Endothelial cell of umbilical vein (primary cell): ENCODE data around the gene MGLL. TPM values are rescaled to one million over a fixed set of nuclear protein-coding genes. Genes with fewer than 3 reads are reported as not detected.

Experiments
- BruUV-seq: library from RNA; stranded (reverse); fragments of 400-500 nt; replicated peaks from 2 replicates; lab custom pipeline; 2021; lab: Mats Ljungman, UMichigan
- CTCF ChIA-PET: fragments of 300-600, 350-600 bp; sonication (Branson Sonifier 250); formaldehyde crosslinking; loops from one replicate; lab custom pipeline; 2021; ENCODE audit warnings: antibody characterized with exemption, inconsistent platforms; lab: Charles Lee
- POLR2A ChIA-PET: fragments of 300-600, 350-600 bp; sonication (Branson Sonifier 250); formaldehyde crosslinking; loops from one replicate; lab custom pipeline; 2021; ENCODE audit warnings: antibody characterized with exemption, inconsistent platforms; lab: Charles Lee
- DNase-seq: peaks from one replicate; pipeline ENCODE4 v3.0.0-alpha.2; 2011; ENCODE audit warnings: low read depth, low spot score
- FAIRE-seq: peaks from 2 replicates; lab custom pipeline; 2011; peaks lifted over from hg19 to GRCh38; lab: Jason Lieb, UNC
- H2AFZ ChIP-seq: 2 replicates; pipeline ENCODE4 v1.6.0; 2012; ENCODE audit warnings: low read depth, low read length, control low read depth, inconsistent platforms
- H3K27ac ChIP-seq: 2 replicates; pipeline ENCODE4 v1.5.1; 2011; ENCODE audit warnings: low read depth, mild to moderate bottlenecking, control low read depth, low read length, moderate library complexity; ENCODE audit not compliant: insufficient read depth
- H3K27me3 ChIP-seq, 2 experiments: 2 replicates each; pipeline versions ENCODE4 v1.6.0 to v1.6.1; 2011; ENCODE audit warnings: low read length in 2 of 2, mixed read lengths in 1 of 2; ENCODE audit not compliant: control insufficient read depth in 2 of 2, insufficient read depth in 2 of 2
- H3K36me3 ChIP-seq, 2 experiments: 2 replicates in 1 of 2; 3 replicates in 1 of 2; pipeline ENCODE4 v1.5.1; 2011; ENCODE audit warnings: low read length in 2 of 2, mild to moderate bottlenecking in 1 of 2, moderate library complexity in 1 of 2; ENCODE audit not compliant: control insufficient read depth in 2 of 2, insufficient read depth in 2 of 2; ENCODE audit errors: extremely low read depth in 1 of 2
- H3K4me1 ChIP-seq: 3 replicates; pipeline ENCODE4 v1.5.1; 2011; ENCODE audit warnings: mild to moderate bottlenecking, low read length; ENCODE audit not compliant: control insufficient read depth, insufficient read depth; ENCODE audit errors: extremely low read depth
- H3K4me2 ChIP-seq: 2 replicates; pipeline ENCODE4 v1.6.1; 2011; ENCODE audit warnings: low read length, control low read depth, mixed read lengths; ENCODE audit not compliant: insufficient read depth
- H3K4me3 ChIP-seq, 3 experiments: fragments of 200-600 bp in 1 of 3; sonication (generic), shearing (Covaris generic) in 1 of 3; replicated peaks in 1 of 3; 2 replicates each; pipeline ENCODE4 v1.5.1; 2011 to 2016; ENCODE audit warnings: control low read depth in 3 of 3, low read length in 3 of 3, mild to moderate bottlenecking in 2 of 3, inconsistent platforms in 1 of 3, low read depth in 1 of 3, moderate library complexity in 1 of 3; ENCODE audit not compliant: insufficient read depth in 1 of 3
- H3K79me2 ChIP-seq: 2 replicates; pipeline ENCODE4 v1.6.0; 2012; ENCODE audit warnings: low read length, inconsistent platforms; ENCODE audit not compliant: control insufficient read depth, insufficient read depth
- H3K9ac ChIP-seq: replicated peaks from 2 replicates; pipeline ENCODE3; 2011; ENCODE audit warnings: low read length, control low read depth; ENCODE audit not compliant: insufficient read depth; ENCODE audit errors: extremely low read depth
- H3K9me1 ChIP-seq: replicated peaks from 3 replicates; pipeline ENCODE4 v1.6.0; 2011; ENCODE audit warnings: mild to moderate bottlenecking, low read length; ENCODE audit not compliant: control insufficient read depth, insufficient read depth; ENCODE audit errors: extremely low read depth
- H3K9me3 ChIP-seq: replicated peaks from 2 replicates; pipeline ENCODE4 v1.5.1; 2012; ENCODE audit warnings: low read length, inconsistent platforms; ENCODE audit not compliant: control insufficient read depth, insufficient read depth
- H4K20me1 ChIP-seq: replicated peaks from 2 replicates; pipeline ENCODE3; 2011; ENCODE audit warnings: mild to moderate bottlenecking, low read length; ENCODE audit not compliant: control insufficient read depth, insufficient read depth; ENCODE audit errors: extremely low read depth
- CTCF ChIP-seq, 2 donors: IDR thresholded peaks; 1 replicate in 1 of 2; 2 replicates in 1 of 2; pipeline ENCODE4 v1.5.1; 2011; ENCODE audit warnings: low read length in 2 of 2, mild to moderate bottlenecking in 2 of 2, moderate library complexity in 2 of 2, control low read depth in 1 of 2, inconsistent platforms in 1 of 2, low read depth in 1 of 2; ENCODE audit not compliant: insufficient read depth in 1 of 2; ENCODE audit errors: extremely low read depth in 1 of 2
- EZH2 ChIP-seq: IDR thresholded peaks from 2 replicates; pipeline ENCODE4 v1.6.1; 2012; ENCODE audit warnings: borderline replicate concordance, low read depth, mild to moderate bottlenecking, moderate library complexity, low read length, inconsistent platforms; ENCODE audit not compliant: severe bottlenecking
- FOS ChIP-seq: IDR thresholded peaks from 2 replicates; pipeline ENCODE4 v1.6.1; 2011; ENCODE audit warnings: mild to moderate bottlenecking, low read length, moderate library complexity, borderline replicate concordance; ENCODE audit not compliant: insufficient read depth
- GATA2 ChIP-seq: IDR thresholded peaks from 2 replicates; pipeline ENCODE4 v1.7.0; 2011; ENCODE audit warnings: low read depth, mild to moderate bottlenecking, moderate library complexity, mixed read lengths, low read length; ENCODE audit not compliant: insufficient read length, insufficient read depth
- JUN ChIP-seq: IDR thresholded peaks from 2 replicates; pipeline ENCODE4 v1.6.1; 2011; ENCODE audit warnings: borderline replicate concordance, low read depth; ENCODE audit not compliant: insufficient read length, insufficient read depth
- MAX ChIP-seq: IDR thresholded peaks from 2 replicates; pipeline ENCODE4 v1.6.1; 2011; ENCODE audit not compliant: insufficient read depth, insufficient read length
- MYC ChIP-seq: IDR thresholded peaks from one replicate; pipeline ENCODE4 v1.6.1; 2011; ENCODE audit warnings: mild to moderate bottlenecking, low read depth, low read length
- POLR2A ChIP-seq: IDR thresholded peaks from 2 replicates; pipeline ENCODE4 v1.6.1; 2012; ENCODE audit warnings: low read depth, mild to moderate bottlenecking, control low read depth, low read length
- POLR2AphosphoS5 ChIP-seq: IDR thresholded peaks from 2 replicates; pipeline ENCODE4 v1.6.1; 2012; ENCODE audit warnings: low read depth, mild to moderate bottlenecking, control low read depth, low read length, moderate library complexity; ENCODE audit not compliant: insufficient read depth
- dilution Hi-C: fragments of 300-500 bp; cut with MboI; formaldehyde crosslinking; loops from one replicate; pipeline ENCODE4 v1.15.0; 2019; ENCODE audit warnings: low sequenced_read_pairs; ENCODE audit not compliant: extremely low pct_ligation_motif_present
- intact Hi-C: fragments of 100-400 bp; cut with micrococcal nuclease; formaldehyde crosslinking; loops from one replicate; pipeline ENCODE4 v1.10.0; 2022
- polyA plus RNA-seq, 4 experiments: library from polyadenylated mRNA; depleted of rRNA in 3 of 4; stranded (reverse) in 3 of 4; unstranded in 1 of 4; fragments of >200 nt; gene quantifications; 2 replicates each; pipeline versions ENCODE4 v1.2.1 to v1.2.3, GENCODE V29; 2011 to 2012; ENCODE audit warnings: missing spikeins in 1 of 4
- total RNA-seq: library from RNA; stranded (reverse); gene quantifications from 2 replicates; pipeline ENCODE4 v1.2.3, GENCODE V29; 2021

The MGLL gene
- total and polyA plus RNA-seq, 2 donors (not counting 3 experiments of a cell fraction or from before 2014, with no cell fraction given): 30.7 to 60.2 TPM

- Histone ChIP-seq H3K9me3 (no peaks in the 10 kb centered on the region), H4K20me1 (no peaks in the 10 kb centered on the region), H3K9me1 (no peaks in the 10 kb centered on the region), H3K79me2 (peaks cover 50% of the 10 kb centered on the region), H3K4me2 (no peak overlapping the region), H3K27me3 (no peaks in the 10 kb centered on the region), H2AFZ (no peak overlapping the region), H3K36me3 (no peaks in the 10 kb centered on the region), H3K9ac (no peak overlapping the region), H3K27ac (no peak overlapping the region), H3K4me3 (no peak overlapping the region), H3K4me1 (peaks cover 26% of the 10 kb centered on the region)
- intact Hi-C loops (no loop called here), dilution Hi-C loops (no loop called here)
- CTCF ChIA-PET: no interaction called here
- FAIRE-seq (no peak), DNase-seq (no peak)
- POLR2A ChIA-PET: no interaction called here
- no TSS peak for BruUV-seq
- TF ChIP-seq CTCF (IDR thresholded peaks at IDR 0.05; ENCODE audit: extremely low read depth in 1 of 2, insufficient read depth in 1 of 2, low read depth in 1 of 2, low read length in 2 of 2): no peak
- no peak for TF ChIP-seq POLR2AphosphoS5
Measured at GRCh38 chr3:127776347-127776746, 46.0 kb downstream of the MGLL start.

- Histone ChIP-seq H2AFZ (no peak overlapping the region), H3K27ac (peak overlapping the region; percentile 22), H3K36me3 (no peaks in the 10 kb centered on the region), H4K20me1 (no peaks in the 10 kb centered on the region), H3K4me2 (no peak overlapping the region), H3K9me3 (no peaks in the 10 kb centered on the region), H3K9ac (no peak overlapping the region), H3K27me3 (no peaks in the 10 kb centered on the region), H3K4me1 (peaks cover 26% of the 10 kb centered on the region), H3K4me3 (no peak overlapping the region), H3K9me1 (no peaks in the 10 kb centered on the region), H3K79me2 (peaks cover 58% of the 10 kb centered on the region)
- peak; percentile 44 for FAIRE-seq
- intact Hi-C loops: no loop called here
- POLR2A ChIA-PET: no interaction called here
- TF ChIP-seq MAX: no peak
- TF ChIP-seq EZH2: no peak
- no peak for TF ChIP-seq FOS
- no peak for TF ChIP-seq GATA2
- no peak for TF ChIP-seq JUN
- no peak for TF ChIP-seq POLR2AphosphoS5
- TF ChIP-seq CTCF (IDR thresholded peaks at IDR 0.05; ENCODE audit: extremely low read depth in 1 of 2, insufficient read depth in 1 of 2, low read depth in 1 of 2, low read length in 2 of 2): no peak
- no peak for TF ChIP-seq MYC
- no peak for TF ChIP-seq POLR2A
- peak; percentile 61 for DNase-seq
- CTCF ChIA-PET: interaction anchor here (0.6 kb wide), 1 partner anchor 74 kb away, joined by 3 read pairs; no protein-coding TSS in a partner anchor
- BruUV-seq: no TSS peak
- dilution Hi-C loops: no loop called here
Measured at GRCh38 chr3:127775398-127776109, 46.8 kb downstream of the MGLL start.
